Measurements from ENCODE around the gene CUEDC1. TPM values are rescaled to one million over a fixed set of nuclear protein-coding genes. Genes with fewer than 3 reads are reported as not detected.
A peak's percentile ranks its signal among the peaks of the same experiment; 100 is the strongest.

Gene CUEDC1
- polyA plus RNA-seq, 2 of the 4 experiments (the other 2 are of a cell fraction), result 44.3 to 90.6 TPM

DNA sequence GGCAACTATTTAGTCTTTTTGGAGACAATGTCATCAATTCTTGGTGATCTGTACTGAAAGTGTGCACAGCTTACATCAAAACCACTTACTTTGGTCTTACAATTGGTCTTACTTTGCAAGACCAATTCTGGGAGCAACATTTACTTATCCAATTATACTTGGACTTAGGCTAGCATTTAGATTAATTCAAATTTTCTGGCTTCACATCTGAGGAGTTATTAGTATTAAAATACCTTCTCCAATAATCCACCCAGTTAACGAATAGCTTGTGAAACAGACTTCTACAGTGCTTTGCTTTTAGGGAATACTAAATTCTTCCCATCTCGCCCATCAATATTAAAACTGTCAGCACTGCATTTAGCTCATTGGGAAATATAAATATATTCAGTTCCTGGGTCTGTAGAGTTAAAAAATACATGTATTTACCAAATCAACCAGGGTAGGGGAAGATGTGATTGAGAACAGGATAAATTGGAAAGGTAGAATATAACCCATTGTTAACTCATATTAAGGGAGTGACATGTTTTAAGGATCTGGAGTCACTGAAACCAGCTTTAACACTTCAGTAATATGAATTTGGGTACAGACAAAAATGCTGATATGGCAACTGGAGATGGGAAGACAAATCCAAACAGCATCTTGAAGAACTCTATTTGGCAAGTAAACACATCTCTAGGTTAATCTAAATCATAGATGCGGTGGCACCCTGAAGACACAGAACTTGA, 42.0 kb upstream of the CUEDC1 start (continued):
- TF ChIP-seq, protein P1, sequence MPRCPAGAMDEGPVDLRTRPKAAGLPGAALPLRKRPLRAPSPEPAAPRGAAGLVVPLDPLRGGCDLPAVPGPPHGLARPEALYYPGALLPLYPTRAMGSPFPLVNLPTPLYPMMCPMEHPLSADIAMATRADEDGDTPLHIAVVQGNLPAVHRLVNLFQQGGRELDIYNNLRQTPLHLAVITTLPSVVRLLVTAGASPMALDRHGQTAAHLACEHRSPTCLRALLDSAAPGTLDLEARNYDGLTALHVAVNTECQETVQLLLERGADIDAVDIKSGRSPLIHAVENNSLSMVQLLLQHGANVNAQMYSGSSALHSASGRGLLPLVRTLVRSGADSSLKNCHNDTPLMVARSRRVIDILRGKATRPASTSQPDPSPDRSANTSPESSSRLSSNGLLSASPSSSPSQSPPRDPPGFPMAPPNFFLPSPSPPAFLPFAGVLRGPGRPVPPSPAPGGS (IDR thresholded peaks at IDR 0.05), result no peak
- TF ChIP-seq, protein P2, sequence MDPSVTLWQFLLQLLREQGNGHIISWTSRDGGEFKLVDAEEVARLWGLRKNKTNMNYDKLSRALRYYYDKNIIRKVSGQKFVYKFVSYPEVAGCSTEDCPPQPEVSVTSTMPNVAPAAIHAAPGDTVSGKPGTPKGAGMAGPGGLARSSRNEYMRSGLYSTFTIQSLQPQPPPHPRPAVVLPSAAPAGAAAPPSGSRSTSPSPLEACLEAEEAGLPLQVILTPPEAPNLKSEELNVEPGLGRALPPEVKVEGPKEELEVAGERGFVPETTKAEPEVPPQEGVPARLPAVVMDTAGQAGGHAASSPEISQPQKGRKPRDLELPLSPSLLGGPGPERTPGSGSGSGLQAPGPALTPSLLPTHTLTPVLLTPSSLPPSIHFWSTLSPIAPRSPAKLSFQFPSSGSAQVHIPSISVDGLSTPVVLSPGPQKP (IDR thresholded peaks at IDR 0.05; ENCODE audit: low read depth, low read length), result no peak
- TF ChIP-seq EHF (CRISPR knock-in tag; IDR thresholded peaks at IDR 0.05), result no peak
- TF ChIP-seq FOXS1 (CRISPR knock-in tag; IDR thresholded peaks at IDR 0.05), result no peak
- TF ChIP-seq ZFP36 (IDR thresholded peaks at IDR 0.05; ENCODE audit: borderline replicate concordance, partially characterized antibody), result no peak
- TF ChIP-seq MAX (IDR thresholded peaks at IDR 0.05), result no peak
- TF ChIP-seq CEBPB (IDR thresholded peaks at IDR 0.05), result no peak
- no peak for TF ChIP-seq HDAC2 (IDR thresholded peaks at IDR 0.05)
- TF ChIP-seq HOXB5 (CRISPR knock-in tag; IDR thresholded peaks at IDR 0.05), result no peak
- no peak for TF ChIP-seq MYC (IDR thresholded peaks at IDR 0.05; ENCODE audit: borderline replicate concordance, low read length)
- no peak for TF ChIP-seq SREBF2 (IDR thresholded peaks at IDR 0.05)
- TF ChIP-seq FOSB (CRISPR knock-in tag; IDR thresholded peaks at IDR 0.05), result peak; percentile 81; the same call in 1 of the 2 replicates
- TF ChIP-seq CHD4 (IDR thresholded peaks at IDR 0.05; ENCODE audit: borderline replicate concordance), result no peak
- no peak for TF ChIP-seq NR3C1 (IDR thresholded peaks at IDR 0.05)
- TF ChIP-seq BHLHE40 (IDR thresholded peaks at IDR 0.05; ENCODE audit: low read depth, low read length), result no peak
- TF ChIP-seq, protein P3, sequence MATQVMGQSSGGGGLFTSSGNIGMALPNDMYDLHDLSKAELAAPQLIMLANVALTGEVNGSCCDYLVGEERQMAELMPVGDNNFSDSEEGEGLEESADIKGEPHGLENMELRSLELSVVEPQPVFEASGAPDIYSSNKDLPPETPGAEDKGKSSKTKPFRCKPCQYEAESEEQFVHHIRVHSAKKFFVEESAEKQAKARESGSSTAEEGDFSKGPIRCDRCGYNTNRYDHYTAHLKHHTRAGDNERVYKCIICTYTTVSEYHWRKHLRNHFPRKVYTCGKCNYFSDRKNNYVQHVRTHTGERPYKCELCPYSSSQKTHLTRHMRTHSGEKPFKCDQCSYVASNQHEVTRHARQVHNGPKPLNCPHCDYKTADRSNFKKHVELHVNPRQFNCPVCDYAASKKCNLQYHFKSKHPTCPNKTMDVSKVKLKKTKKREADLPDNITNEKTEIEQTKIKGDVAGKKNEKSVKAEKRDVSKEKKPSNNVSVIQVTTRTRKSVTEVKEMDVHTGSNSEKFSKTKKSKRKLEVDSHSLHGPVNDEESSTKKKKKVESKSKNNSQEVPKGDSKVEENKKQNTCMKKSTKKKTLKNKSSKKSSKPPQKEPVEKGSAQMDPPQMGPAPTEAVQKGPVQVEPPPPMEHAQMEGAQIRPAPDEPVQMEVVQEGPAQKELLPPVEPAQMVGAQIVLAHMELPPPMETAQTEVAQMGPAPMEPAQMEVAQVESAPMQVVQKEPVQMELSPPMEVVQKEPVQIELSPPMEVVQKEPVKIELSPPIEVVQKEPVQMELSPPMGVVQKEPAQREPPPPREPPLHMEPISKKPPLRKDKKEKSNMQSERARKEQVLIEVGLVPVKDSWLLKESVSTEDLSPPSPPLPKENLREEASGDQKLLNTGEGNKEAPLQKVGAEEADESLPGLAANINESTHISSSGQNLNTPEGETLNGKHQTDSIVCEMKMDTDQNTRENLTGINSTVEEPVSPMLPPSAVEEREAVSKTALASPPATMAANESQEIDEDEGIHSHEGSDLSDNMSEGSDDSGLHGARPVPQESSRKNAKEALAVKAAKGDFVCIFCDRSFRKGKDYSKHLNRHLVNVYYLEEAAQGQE (IDR thresholded peaks at IDR 0.05), result no peak
- no peak for TF ChIP-seq ZSCAN20 (CRISPR knock-in tag; IDR thresholded peaks at IDR 0.05)
- no peak for TF ChIP-seq RNF2 (IDR thresholded peaks at IDR 0.05; ENCODE audit: borderline replicate concordance, low read depth)
- TF ChIP-seq NPAS2 (CRISPR knock-in tag; IDR thresholded peaks at IDR 0.05; ENCODE audit: borderline replicate concordance), result no peak
- TF ChIP-seq SMC3 (IDR thresholded peaks at IDR 0.05), result no peak
- TF ChIP-seq TP53 (CRISPR knock-in tag; IDR thresholded peaks at IDR 0.05), result no peak
- TF ChIP-seq, protein P4, sequence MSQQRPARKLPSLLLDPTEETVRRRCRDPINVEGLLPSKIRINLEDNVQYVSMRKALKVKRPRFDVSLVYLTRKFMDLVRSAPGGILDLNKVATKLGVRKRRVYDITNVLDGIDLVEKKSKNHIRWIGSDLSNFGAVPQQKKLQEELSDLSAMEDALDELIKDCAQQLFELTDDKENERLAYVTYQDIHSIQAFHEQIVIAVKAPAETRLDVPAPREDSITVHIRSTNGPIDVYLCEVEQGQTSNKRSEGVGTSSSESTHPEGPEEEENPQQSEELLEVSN (IDR thresholded peaks at IDR 0.05; ENCODE audit: borderline replicate concordance, low read depth), result no peak
- TF ChIP-seq, protein P5, sequence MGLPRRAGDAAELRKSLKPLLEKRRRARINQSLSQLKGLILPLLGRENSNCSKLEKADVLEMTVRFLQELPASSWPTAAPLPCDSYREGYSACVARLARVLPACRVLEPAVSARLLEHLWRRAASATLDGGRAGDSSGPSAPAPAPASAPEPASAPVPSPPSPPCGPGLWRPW (IDR thresholded peaks at IDR 0.05), result no peak
- TF ChIP-seq TFCP2L1 (CRISPR knock-in tag; IDR thresholded peaks at IDR 0.05), result peak; percentile 65
- TF ChIP-seq PHF8 (IDR thresholded peaks at IDR 0.05; ENCODE audit: borderline replicate concordance, low read depth), result no peak
- TF ChIP-seq HOXB13 (CRISPR knock-in tag; IDR thresholded peaks at IDR 0.05; ENCODE audit: low read depth), result no peak
